ENCODE results near the gene TNFAIP8L3. TPM values are rescaled to one million over a fixed set of nuclear protein-coding genes. Genes with fewer than 3 reads are reported as not detected.

TNFAIP8L3 gene
- total and polyA plus RNA-seq, 10 donors = 6.5 to 35.8 (median 20.8) TPM

- no peak for DNase-seq
- H3K4me3 ChIP-seq = no peak overlapping the region
- peaks cover 0 to 7% (median 0%) of the 10 kb centered on the region in 6 donors for H3K4me1 ChIP-seq
- no peak overlapping the region for H3K27ac ChIP-seq
- intact Hi-C loops (cut with DNase I; ENCODE audit: low total_unique reads) = no loop called here
- WGBS, 5 donors = 65 to 82% (median 77%) methylated on average over 5 of the region's 5 CpGs
- no peaks in the 10 kb centered on the region for H3K27me3 ChIP-seq (replicated peaks in 1 of 7)
- H3K36me3 ChIP-seq = no peaks in the 10 kb centered on the region
- H3K9me3 ChIP-seq = peaks cover 0 to 14% (median 11%) of the 10 kb centered on the region in 8 donors
- TF ChIP-seq POLR2A (IDR thresholded peaks at IDR 0.05) = no peak
- TF ChIP-seq POLR2AphosphoS5 (IDR thresholded peaks at IDR 0.05) = no peak
- no peak for TF ChIP-seq CTCF (IDR thresholded peaks at IDR 0.05 in 8 of 11, conservative IDR thresholded peaks at IDR 0.05 in 3 of 11)
Measured at GRCh38 chr15:51137880-51138430, 43.2 kb upstream of the TNFAIP8L3 start.

- Histone ChIP-seq H3K9me3 (peaks cover 0 to 14% (median 11%) of the 10 kb centered on the region in 8 donors), H3K27me3 (replicated peaks in 1 of 7) (no peaks in the 10 kb centered on the region), H3K27ac (no peak overlapping the region), H3K4me3 (no peak overlapping the region), H3K36me3 (no peaks in the 10 kb centered on the region), H3K4me1 (peaks cover 0 to 7% (median 0%) of the 10 kb centered on the region in 6 donors)
- DNase-seq = no peak
- intact Hi-C loops (cut with DNase I; ENCODE audit: low total_unique reads) = no loop called here
- TF ChIP-seq POLR2A (IDR thresholded peaks at IDR 0.05) (no peak), POLR2AphosphoS5 (IDR thresholded peaks at IDR 0.05) (no peak), CTCF (IDR thresholded peaks at IDR 0.05 in 8 of 11, conservative IDR thresholded peaks at IDR 0.05 in 3 of 11) (no peak)
- WGBS, 5 donors = 71 to 82% (median 78%) methylated on average over 1 of the region's 1 CpG
Measured at GRCh38 chr15:51137024-51137423, 42.3 kb upstream of the TNFAIP8L3 start.

DNA sequence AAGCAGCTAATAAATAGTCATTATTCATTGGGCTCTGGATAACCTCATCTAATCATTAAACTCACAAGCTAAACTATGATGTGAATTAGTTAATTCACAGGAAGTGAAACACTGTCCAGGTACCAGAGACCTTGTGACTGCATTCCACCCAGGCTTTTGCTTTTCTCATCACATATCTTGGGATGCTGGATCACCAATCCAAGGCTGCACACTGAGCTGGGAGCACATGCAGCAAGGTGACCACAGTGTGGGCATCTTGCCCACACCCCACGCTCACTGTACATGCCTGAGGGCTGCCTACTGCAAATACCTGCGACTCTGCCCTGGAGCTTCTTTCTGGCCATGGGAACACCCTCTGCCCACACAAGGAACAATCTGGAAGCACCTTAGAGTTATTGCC, 40.6 kb upstream of the TNFAIP8L3 start:
- Histone ChIP-seq H3K36me3 (no peaks in the 10 kb centered on the region), H3K27ac (no peak overlapping the region), H3K4me3 (no peak overlapping the region), H3K27me3 (replicated peaks in 1 of 7) (peaks cover 0 to 5% (median 0%) of the 10 kb centered on the region in 7 donors), H3K9me3 (peaks cover 0 to 8% (median 6%) of the 10 kb centered on the region in 8 donors), H3K4me1 (peaks cover 0 to 7% (median 0%) of the 10 kb centered on the region in 6 donors)
- WGBS, 5 donors = 80 to 96% (median 94%) methylated on average over 2 of the region's 2 CpGs
- intact Hi-C loops (cut with DNase I; ENCODE audit: low total_unique reads) = no loop called here
- DNase-seq = no peak
- no peak for TF ChIP-seq POLR2A (IDR thresholded peaks at IDR 0.05)
- TF ChIP-seq CTCF (IDR thresholded peaks at IDR 0.05 in 8 of 11, conservative IDR thresholded peaks at IDR 0.05 in 3 of 11) = no peak
- no peak for TF ChIP-seq POLR2AphosphoS5 (IDR thresholded peaks at IDR 0.05)

- TF ChIP-seq POLR2A (IDR thresholded peaks at IDR 0.05) (no peak), POLR2AphosphoS5 (IDR thresholded peaks at IDR 0.05) (no peak), CTCF (IDR thresholded peaks at IDR 0.05 in 8 of 11, conservative IDR thresholded peaks at IDR 0.05 in 3 of 11) (no peak)
- intact Hi-C loops (cut with DNase I; ENCODE audit: low total_unique reads) = no loop called here
Measured at GRCh38 chr15:51134416-51135199, 39.9 kb upstream of the TNFAIP8L3 start.

More at GRCh38 chr15:51134416-51135199, 39.9 kb upstream of the TNFAIP8L3 start:
- peaks cover 0 to 7% (median 0%) of the 10 kb centered on the region in 6 donors for H3K4me1 ChIP-seq
- H3K9me3 ChIP-seq = peaks cover 0 to 2% (median under 1%) of the 10 kb centered on the region in 8 donors
- no peak overlapping the region for H3K4me3 ChIP-seq
- no peak for DNase-seq
- H3K27me3 ChIP-seq (replicated peaks in 1 of 7) = peaks cover 0 to 5% (median 0%) of the 10 kb centered on the region in 7 donors
- H3K36me3 ChIP-seq = no peaks in the 10 kb centered on the region
- H3K27ac ChIP-seq = no peak overlapping the region
